ENCODE data around the gene DPP10.

- no peak for TF ChIP-seq EZH2 (IDR thresholded peaks at IDR 0.05; ENCODE audit: low read length, unreplicated experiment)
- TF ChIP-seq CTCF (conservative IDR thresholded peaks at IDR 0.05; ENCODE audit: low read depth, low read length): no peak
- TF ChIP-seq EZH2phosphoT487 (IDR thresholded peaks at IDR 0.05; ENCODE audit: borderline replicate concordance, low read length): no peak
Observed at GRCh38 chr2:115867024-115867423, 1424.6 kb downstream of the DPP10 start.

Data from PC-3 (cell line).